Measurements from ENCODE around the gene OLFML1. TPM values are rescaled to one million over a fixed set of nuclear protein-coding genes. Genes with fewer than 3 reads are reported as not detected.

Gene OLFML1
- total RNA-seq (2014; rRNA removed; shearing (Covaris generic)) (not detected in 2 replicates), total RNA-seq (2022) (not detected in 2 replicates), Bru-seq, nascent RNA (percentile 5 among the genes with signal in this experiment), BruChase-seq, experiment 1, labeled RNA remaining after a 6-hour chase (percentile 5 among the genes with signal in this experiment), BruChase-seq, experiment 2, labeled RNA remaining after a 2-hour chase (not detected)
- long read RNA-seq, partial matches to known transcripts: 0 of 1 reads
- long read RNA-seq, other reads (novel, unspliced or antisense): 1 of 1 reads

DNA sequence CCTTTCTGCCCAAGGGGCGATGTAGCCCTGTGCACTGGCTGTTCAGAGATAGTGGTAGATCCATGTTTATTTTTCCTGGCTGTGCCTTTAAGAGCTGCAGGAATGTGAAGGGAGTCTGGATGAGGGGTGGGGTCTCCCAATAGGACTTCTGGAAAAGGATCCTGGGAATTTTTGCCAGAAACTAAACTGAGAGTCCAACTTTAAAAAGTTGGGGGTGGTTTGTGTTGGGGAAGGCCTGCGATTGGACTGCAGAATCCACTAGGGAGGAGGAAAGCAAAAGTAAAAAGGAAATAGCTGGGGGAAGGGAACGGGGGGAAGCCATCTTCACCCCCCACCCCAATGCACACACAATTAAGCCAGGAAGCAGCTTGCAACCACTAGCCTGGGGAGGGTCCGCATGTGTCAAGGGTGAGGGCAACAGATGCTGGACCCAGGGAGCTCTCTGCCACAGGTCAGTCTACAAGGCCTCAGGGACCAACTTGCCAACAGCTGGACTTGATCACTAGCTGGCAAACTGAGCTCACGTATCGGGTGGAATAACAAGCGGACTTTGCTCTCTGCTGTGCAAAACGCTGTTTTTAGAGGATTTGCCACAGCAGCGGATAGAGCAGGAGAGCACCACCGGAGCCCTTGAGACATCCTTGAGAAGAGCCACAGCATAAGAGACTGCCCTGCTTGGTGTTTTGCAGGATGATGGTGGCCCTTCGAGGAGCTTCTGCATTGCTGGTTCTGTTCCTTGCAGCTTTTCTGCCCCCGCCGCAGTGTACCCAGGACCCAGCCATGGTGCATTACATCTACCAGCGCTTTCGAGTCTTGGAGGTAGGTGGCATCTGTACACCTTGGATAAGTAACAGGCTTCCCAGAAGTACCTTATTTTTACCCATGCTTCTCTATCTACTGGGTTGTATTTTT is at the start of gene OLFML1:
OLFML1 (plus strand) TSS at position 321 of the 912 bp plus-strand sequence; CDS start at position 691, 370 bp downstream.
- H3K27ac ChIP-seq (ENCODE audit: low read depth, low read length, poor library complexity, severe bottlenecking): no peak within 1 kb of the TSS
- no peaks in the 10 kb centered on the region for H4K20me1 ChIP-seq (ENCODE audit: insufficient read depth, low read length)
- no peaks in the 10 kb centered on the region for H3K9me2 ChIP-seq (ENCODE audit: insufficient read depth, low read length)
- no peaks in the 10 kb centered on the region for H3K9me3 ChIP-seq (ENCODE audit: low read length)
- no peak within 1 kb of the TSS for H2AFZ ChIP-seq (ENCODE audit: low read length)
- H3K79me2 ChIP-seq (ENCODE audit: insufficient read depth, low read depth, low read length): no peaks in the 10 kb centered on the region
- no peak for DNase-seq (ENCODE audit: low spot score)
- TF ChIP-seq EZH2phosphoT487 (IDR thresholded peaks at IDR 0.05; ENCODE audit: borderline replicate concordance, low read depth, low read length): no peak
- TF ChIP-seq, protein P1, sequence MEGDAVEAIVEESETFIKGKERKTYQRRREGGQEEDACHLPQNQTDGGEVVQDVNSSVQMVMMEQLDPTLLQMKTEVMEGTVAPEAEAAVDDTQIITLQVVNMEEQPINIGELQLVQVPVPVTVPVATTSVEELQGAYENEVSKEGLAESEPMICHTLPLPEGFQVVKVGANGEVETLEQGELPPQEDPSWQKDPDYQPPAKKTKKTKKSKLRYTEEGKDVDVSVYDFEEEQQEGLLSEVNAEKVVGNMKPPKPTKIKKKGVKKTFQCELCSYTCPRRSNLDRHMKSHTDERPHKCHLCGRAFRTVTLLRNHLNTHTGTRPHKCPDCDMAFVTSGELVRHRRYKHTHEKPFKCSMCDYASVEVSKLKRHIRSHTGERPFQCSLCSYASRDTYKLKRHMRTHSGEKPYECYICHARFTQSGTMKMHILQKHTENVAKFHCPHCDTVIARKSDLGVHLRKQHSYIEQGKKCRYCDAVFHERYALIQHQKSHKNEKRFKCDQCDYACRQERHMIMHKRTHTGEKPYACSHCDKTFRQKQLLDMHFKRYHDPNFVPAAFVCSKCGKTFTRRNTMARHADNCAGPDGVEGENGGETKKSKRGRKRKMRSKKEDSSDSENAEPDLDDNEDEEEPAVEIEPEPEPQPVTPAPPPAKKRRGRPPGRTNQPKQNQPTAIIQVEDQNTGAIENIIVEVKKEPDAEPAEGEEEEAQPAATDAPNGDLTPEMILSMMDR (conservative IDR thresholded peaks at IDR 0.05; ENCODE audit: low read length): no peak
- BruUV-seq (replicated peaks): no TSS peak
- H3K4me3 ChIP-seq (ENCODE audit: low read depth, low read length, poor library complexity, severe bottlenecking): no peak within 1 kb of the TSS
- ChIA-PET POLR2A (interaction anchor here (0.8 to 1.7 kb wide), 3 partner anchors 11 to 13 kb away, joined by 3 to 7 read pairs (median 4); no protein-coding TSS in a partner anchor), CTCF (ENCODE audit: unreplicated experiment) (no interaction called here)
- intact Hi-C loops (cut with micrococcal nuclease; ENCODE audit: unreplicated experiment): no loop called here
- no peak within 1 kb of the TSS for H3K4me2 ChIP-seq (ENCODE audit: low read length)
- no peaks in the 10 kb centered on the region for H3K36me3 ChIP-seq (ENCODE audit: insufficient read depth, low read length)
- no peaks in the 10 kb centered on the region for H3K4me1 ChIP-seq (ENCODE audit: insufficient read depth, low read length, poor library complexity, severe bottlenecking)

DNA sequence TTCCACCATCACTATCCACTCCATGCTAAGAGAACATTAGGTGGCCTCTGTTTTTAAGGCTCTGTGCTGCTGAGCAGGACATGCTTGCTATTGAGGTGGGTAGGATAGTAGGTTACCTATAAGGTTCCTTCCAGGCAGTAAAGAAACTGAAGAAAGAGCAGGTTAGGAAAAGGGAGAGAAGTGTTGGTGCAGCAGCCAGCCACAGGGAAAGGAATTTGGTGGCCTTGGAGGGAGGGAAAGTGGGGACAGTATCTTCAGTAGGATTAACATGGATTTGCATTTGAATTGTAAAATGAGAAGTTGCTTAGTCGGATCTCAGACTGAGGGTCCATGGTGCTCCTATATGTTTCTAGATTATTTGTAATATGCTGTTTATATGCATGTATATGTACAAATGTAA is 49.2 kb upstream of the OLFML1 start:
- peak overlapping the region; percentile 39 for H3K4me3 ChIP-seq (ENCODE audit: low read depth, low read length, poor library complexity, severe bottlenecking)
- BruUV-seq (replicated peaks): TSS peak; percentile 69
- H3K79me2 ChIP-seq (ENCODE audit: insufficient read depth, low read depth, low read length): no peaks in the 10 kb centered on the region
- ChIA-PET POLR2A (interaction anchor here (0.6 to 1.9 kb wide), 10 partner anchors 10 to 752 kb away, joined by 3 to 10 read pairs (median 3); no protein-coding TSS in a partner anchor), CTCF (ENCODE audit: unreplicated experiment) (interaction anchor here (0.6 to 1.6 kb wide), 4 partner anchors 10 to 339 kb away, joined by 3 to 5 read pairs (median 3); no protein-coding TSS in a partner anchor)
- H3K4me1 ChIP-seq (ENCODE audit: insufficient read depth, low read length, poor library complexity, severe bottlenecking): peaks cover 28% of the 10 kb centered on the region
- peak overlapping the region; percentile 56 for H3K27ac ChIP-seq (ENCODE audit: low read depth, low read length, poor library complexity, severe bottlenecking)
- H3K36me3 ChIP-seq (ENCODE audit: insufficient read depth, low read length): no peaks in the 10 kb centered on the region
- no peak for DNase-seq (ENCODE audit: low spot score)
- no peaks in the 10 kb centered on the region for H4K20me1 ChIP-seq (ENCODE audit: insufficient read depth, low read length)
- H3K4me2 ChIP-seq (ENCODE audit: low read length): peak overlapping the region; percentile 59
- no peaks in the 10 kb centered on the region for H3K9me3 ChIP-seq (ENCODE audit: low read length)
- H3K9me2 ChIP-seq (ENCODE audit: insufficient read depth, low read length): no peaks in the 10 kb centered on the region
- intact Hi-C loops (cut with micrococcal nuclease; ENCODE audit: unreplicated experiment): no loop called here
- TF ChIP-seq, protein P1 (conservative IDR thresholded peaks at IDR 0.05; ENCODE audit: low read length): no peak
- no peak for TF ChIP-seq EZH2phosphoT487 (IDR thresholded peaks at IDR 0.05; ENCODE audit: borderline replicate concordance, low read depth, low read length)
- peak overlapping the region; percentile 98 for H2AFZ ChIP-seq (ENCODE audit: low read length)
